ENCODE data around the gene MRAP2. TPM values are rescaled to one million over a fixed set of nuclear protein-coding genes. Genes with fewer than 3 reads are reported as not detected.
A peak's percentile ranks its signal among the peaks of the same experiment; 100 is the strongest.
"Not testable (repeated sequence)": the region's sequence is repeated elsewhere in the genome, so short reads cannot be mapped to it uniquely, and the experiment has no call there.

Gene MRAP2
- total RNA-seq, 3 donors from 2014 or later: 2.4 to 9.0 (median 6.3) TPM

DNA sequence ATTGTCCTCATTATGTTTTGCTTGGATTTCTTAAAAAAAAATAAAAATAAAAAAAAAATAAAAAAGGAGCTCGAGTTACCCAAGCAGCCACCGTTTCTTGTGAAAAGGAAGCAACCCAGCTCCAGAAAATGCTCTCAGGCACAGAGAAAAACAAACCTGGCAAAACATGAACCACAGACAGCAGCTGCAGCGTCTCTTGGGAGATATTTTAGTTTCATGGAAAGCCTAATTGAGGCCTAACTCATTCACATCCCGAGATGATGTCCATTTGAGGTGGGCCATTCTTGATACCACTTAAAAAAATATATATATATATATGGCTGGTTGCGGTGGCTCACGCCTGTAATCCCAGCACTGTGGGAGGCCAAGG, 13.7 kb upstream of the MRAP2 start:
- no peak for ATAC-seq
- Histone ChIP-seq H3K4me1 (ENCODE audit: low read depth) (no peaks in the 10 kb centered on the region), H3K9me3 (no peaks in the 10 kb centered on the region), H3K36me3 (ENCODE audit: low read depth) (no peaks in the 10 kb centered on the region), H3K4me3 (no peak overlapping the region)
- TF ChIP-seq, protein P1, sequence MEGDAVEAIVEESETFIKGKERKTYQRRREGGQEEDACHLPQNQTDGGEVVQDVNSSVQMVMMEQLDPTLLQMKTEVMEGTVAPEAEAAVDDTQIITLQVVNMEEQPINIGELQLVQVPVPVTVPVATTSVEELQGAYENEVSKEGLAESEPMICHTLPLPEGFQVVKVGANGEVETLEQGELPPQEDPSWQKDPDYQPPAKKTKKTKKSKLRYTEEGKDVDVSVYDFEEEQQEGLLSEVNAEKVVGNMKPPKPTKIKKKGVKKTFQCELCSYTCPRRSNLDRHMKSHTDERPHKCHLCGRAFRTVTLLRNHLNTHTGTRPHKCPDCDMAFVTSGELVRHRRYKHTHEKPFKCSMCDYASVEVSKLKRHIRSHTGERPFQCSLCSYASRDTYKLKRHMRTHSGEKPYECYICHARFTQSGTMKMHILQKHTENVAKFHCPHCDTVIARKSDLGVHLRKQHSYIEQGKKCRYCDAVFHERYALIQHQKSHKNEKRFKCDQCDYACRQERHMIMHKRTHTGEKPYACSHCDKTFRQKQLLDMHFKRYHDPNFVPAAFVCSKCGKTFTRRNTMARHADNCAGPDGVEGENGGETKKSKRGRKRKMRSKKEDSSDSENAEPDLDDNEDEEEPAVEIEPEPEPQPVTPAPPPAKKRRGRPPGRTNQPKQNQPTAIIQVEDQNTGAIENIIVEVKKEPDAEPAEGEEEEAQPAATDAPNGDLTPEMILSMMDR (IDR thresholded peaks at IDR 0.05): no peak
- intact Hi-C loops (cut with DNase I, micrococcal nuclease): no loop called here
- DNase-seq: no peak

DNA sequence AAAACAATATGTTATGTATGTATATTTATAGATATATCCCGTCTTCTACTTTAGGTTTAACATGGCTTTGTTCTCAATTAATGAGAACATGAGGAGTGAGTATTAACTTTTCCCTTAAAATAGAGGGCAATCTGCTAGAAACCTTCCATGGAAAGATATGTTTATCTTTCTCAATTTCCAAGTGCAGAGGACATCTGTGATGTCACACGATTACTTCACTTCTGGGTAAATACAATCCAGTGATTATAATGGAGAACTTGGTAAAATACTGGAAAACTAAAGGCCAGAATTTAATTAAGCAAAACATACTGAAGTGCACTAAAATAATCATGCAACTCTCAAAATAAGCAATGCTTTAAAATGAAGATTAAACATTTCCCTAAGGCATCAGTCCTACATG, 11.9 kb upstream of the MRAP2 start:
- Histone ChIP-seq H3K9me3 (no peaks in the 10 kb centered on the region), H3K36me3 (ENCODE audit: low read depth) (no peaks in the 10 kb centered on the region), H3K4me3 (no peak overlapping the region), H3K4me1 (ENCODE audit: low read depth) (no peaks in the 10 kb centered on the region)
- intact Hi-C loops (cut with DNase I, micrococcal nuclease): no loop called here
- ATAC-seq (no peak), DNase-seq (no peak)
- TF ChIP-seq, protein P1 (IDR thresholded peaks at IDR 0.05): no peak

DNA sequence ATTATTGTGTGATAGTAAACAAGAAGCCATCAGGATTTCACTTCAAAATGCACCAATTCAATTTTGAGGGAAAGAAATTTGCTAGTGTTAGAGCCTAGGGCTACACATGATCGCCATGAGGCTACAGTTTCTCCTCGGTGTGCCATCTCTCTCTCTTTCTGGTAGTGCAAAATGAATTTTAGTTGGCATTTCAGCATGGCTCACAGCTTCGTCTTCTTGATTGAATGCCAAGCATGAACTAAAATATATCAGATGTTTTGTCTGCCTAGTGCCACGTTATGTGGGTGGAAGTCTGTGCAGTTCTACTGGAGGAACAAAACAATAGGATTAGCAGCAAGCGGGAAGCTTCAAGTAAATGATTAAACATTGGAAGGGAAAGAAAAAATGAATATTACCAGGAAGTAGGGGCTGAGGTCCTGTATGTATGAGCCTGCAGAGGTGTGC, 6.8 kb upstream of the MRAP2 start:
- DNase-seq: peak in 2 of 3 donors; percentile 34 to 41
- peak; percentile 80 for ATAC-seq
- Histone ChIP-seq H3K36me3 (ENCODE audit: low read depth) (no peaks in the 10 kb centered on the region), H3K4me1 (ENCODE audit: low read depth) (peaks cover 5% of the 10 kb centered on the region), H3K9me3 (no peaks in the 10 kb centered on the region), H3K4me3 (no peak overlapping the region)
- TF ChIP-seq, protein P1 (IDR thresholded peaks at IDR 0.05): no peak
- intact Hi-C loops (cut with DNase I, micrococcal nuclease): no loop called here

DNA sequence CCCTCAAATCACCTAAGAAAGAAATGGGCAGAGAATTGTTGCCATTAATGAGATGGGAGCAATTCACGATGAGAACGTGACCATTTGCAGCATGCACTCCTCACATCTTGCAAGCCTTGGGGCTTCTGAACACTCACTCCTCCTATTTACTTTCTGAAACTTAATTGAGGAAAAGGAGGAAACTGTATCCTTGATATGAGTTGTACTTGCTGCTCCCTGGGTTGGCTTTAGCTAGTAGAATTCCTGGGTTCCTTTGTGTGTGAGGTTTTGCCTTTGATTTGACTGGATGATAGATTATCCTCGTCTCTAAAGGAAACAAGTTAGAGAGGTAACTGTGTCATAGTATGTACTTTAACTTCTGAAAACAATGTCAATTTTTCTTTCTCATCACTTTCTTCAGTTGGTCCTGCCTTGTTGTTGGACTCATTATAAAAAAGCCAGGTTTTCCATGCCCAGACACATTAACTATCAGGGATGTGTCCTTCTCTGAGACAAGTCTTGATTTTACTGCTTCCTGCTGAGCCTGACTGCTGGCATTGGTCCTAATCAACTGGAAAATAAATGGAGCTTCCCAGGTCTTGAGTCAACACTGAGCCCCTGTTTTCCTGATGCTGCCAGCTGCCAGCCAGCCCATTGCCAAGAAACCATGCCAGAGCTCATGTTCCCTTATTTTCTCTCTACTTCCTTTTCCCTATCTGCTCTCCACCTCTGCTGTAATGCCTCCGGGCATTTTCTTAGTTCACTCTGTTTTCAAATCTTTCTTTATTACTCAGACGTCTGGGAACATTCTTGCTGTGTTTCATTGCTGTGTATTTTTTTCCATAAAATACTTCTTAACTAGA, 6.0 kb upstream of the MRAP2 start:
- ATAC-seq (peak; percentile 79), DNase-seq (peak; percentile 60 to 67 (median 62))
- Histone ChIP-seq H3K36me3 (ENCODE audit: low read depth) (no peaks in the 10 kb centered on the region), H3K4me1 (ENCODE audit: low read depth) (peaks cover 5% of the 10 kb centered on the region), H3K4me3 (no peak overlapping the region), H3K9me3 (no peaks in the 10 kb centered on the region)
- intact Hi-C loops (cut with DNase I, micrococcal nuclease): no loop called here
- TF ChIP-seq, protein P1 (IDR thresholded peaks at IDR 0.05): no peak

DNA sequence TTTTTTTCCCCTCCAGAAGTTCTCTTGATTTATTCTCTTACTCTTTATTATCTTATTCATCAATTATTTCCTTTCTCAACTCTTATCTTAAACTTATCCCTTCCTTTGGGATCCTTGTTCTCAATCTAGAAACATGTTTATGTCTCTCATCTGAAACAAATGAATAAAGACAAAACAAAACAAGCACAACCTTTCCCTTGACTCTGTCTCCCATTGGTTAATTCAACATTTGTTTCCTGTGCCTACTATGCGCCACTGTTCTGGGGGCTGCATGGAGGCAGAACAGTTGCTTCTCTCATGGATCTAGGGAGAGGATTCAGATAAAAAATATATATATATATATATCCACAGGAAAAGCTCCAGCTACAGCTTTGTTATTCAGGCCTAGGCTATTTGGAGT, 5.2 kb upstream of the MRAP2 start:
- Histone ChIP-seq H3K9me3 (no peaks in the 10 kb centered on the region), H3K4me1 (ENCODE audit: low read depth) (peaks cover 5% of the 10 kb centered on the region), H3K36me3 (ENCODE audit: low read depth) (no peaks in the 10 kb centered on the region), H3K4me3 (no peak overlapping the region)
- TF ChIP-seq, protein P1 (IDR thresholded peaks at IDR 0.05): no peak
- ATAC-seq: no peak
- DNase-seq: no peak
- intact Hi-C loops (cut with DNase I, micrococcal nuclease): no loop called here

DNA sequence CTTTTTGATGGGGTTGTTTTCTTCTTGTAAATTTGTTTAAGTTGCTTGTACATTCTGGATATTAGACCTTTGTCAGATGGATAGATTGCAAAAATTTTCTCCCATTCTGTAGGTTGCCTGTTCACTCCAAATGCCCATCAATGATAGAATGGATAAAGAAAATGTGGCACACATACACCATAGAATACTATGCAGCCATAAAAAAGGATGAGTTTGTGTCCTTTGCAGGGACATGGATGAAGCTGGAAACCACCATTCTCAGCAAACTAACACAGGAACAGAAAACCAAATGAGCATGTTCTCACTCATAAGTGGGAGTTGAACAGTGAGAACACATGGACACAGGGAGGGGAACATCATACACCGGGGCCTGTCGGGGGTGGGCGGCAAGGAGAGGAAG, 1.6 kb upstream of the MRAP2 start:
- DNase-seq; ATAC-seq; H3K4me1 ChIP-seq (ENCODE audit: low read depth); intact Hi-C loops (cut with DNase I, micrococcal nuclease); H3K9me3 ChIP-seq; H3K4me3 ChIP-seq; H3K36me3 ChIP-seq (ENCODE audit: low read depth): not testable (repeated sequence)
